ENCODE measurements around the gene LRRC37B.
"Not testable (repeated sequence)": the region's sequence is repeated elsewhere in the genome, so short reads cannot be mapped to it uniquely, and the experiment has no call there.

DNA sequence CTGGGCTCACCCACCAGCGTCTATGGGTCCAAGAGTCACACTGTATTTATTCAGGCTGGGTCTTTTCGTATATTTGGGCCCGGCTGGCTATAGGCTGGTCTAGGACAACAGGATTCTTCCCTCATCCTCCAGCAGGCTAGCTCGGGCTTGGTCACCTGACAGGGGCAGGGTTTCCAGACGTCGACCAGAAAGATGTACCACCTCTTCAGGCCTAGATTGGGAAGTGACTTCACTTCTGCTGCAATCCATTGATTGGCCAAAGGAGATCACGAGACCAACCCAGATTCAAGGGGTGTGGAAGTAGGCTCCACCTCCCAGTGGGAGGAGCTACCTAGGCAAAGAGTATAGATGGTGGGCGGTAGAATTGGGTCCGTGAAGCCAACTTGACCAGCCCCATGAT, 53.5 kb downstream of the LRRC37B start:
- not testable (repeated sequence) for TF ChIP-seq CTCF, EZH2 (IDR thresholded peaks at IDR 0.05)
